ENCODE data around the gene CCNL2. TPM values are rescaled to one million over a fixed set of nuclear protein-coding genes. Genes with fewer than 3 reads are reported as not detected.

Gene CCNL2
- total and polyA plus RNA-seq, 2 of the 13 experiments (the other 11 are each of a cell fraction or from before 2014, with no cell fraction given) = 105 to 340 TPM

DNA sequence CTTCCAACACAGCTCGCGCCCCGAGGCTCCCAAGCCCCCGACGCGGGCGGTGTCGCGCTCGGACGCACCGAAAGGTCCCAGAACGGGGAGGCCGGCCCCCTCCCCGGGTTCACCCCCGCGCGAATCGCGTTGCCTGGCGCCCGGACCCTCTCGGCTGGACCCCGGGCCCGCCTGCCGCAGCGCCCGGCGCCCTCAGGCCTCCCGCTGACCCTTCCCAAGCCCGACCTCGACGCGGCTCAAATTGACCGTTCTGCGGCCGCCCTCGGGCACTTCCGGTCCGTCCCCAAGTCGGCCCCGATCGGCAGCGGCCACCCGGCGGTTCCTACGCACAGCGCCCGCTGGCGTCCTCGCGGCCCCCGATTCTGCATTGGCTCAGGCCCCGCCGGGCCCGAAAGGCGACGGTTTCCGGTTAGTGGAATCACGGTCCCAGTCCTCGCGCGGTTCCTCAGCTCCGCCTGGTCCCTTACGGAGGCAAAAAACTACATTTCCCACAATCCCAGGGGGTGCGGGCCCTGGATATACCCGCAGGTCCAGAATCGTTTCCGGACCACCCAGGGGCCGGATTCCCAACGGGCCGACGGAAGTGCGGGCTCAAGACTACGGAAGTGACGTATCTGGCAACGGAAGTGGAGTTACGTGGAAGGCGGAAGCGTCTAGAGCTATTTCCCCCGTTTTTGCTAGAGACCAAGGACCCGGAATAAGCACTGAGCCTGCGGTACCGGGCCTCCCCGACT lies 24.0 kb downstream of the CCNL2 start, which contains the start of gene AURKAIP1 (continued):
- TF ChIP-seq, protein P1, sequence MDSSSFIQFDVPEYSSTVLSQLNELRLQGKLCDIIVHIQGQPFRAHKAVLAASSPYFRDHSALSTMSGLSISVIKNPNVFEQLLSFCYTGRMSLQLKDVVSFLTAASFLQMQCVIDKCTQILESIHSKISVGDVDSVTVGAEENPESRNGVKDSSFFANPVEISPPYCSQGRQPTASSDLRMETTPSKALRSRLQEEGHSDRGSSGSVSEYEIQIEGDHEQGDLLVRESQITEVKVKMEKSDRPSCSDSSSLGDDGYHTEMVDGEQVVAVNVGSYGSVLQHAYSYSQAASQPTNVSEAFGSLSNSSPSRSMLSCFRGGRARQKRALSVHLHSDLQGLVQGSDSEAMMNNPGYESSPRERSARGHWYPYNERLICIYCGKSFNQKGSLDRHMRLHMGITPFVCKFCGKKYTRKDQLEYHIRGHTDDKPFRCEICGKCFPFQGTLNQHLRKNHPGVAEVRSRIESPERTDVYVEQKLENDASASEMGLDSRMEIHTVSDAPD (CRISPR knock-in tag; IDR thresholded peaks at IDR 0.05) = no peak; the same call in 1 of the 2 replicates
- TF ChIP-seq, protein P2, sequence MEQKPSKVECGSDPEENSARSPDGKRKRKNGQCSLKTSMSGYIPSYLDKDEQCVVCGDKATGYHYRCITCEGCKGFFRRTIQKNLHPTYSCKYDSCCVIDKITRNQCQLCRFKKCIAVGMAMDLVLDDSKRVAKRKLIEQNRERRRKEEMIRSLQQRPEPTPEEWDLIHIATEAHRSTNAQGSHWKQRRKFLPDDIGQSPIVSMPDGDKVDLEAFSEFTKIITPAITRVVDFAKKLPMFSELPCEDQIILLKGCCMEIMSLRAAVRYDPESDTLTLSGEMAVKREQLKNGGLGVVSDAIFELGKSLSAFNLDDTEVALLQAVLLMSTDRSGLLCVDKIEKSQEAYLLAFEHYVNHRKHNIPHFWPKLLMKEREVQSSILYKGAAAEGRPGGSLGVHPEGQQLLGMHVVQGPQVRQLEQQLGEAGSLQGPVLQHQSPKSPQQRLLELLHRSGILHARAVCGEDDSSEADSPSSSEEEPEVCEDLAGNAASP (CRISPR knock-in tag; IDR thresholded peaks at IDR 0.05; ENCODE audit: borderline replicate concordance) = peak; percentile 84
- TF ChIP-seq ZNF431 (CRISPR knock-in tag; IDR thresholded peaks at IDR 0.05; ENCODE audit: borderline replicate concordance, low read depth) (peak; percentile 67; the same call in 1 of the 2 replicates), SCMH1 (CRISPR knock-in tag; IDR thresholded peaks at IDR 0.05; ENCODE audit: borderline replicate concordance) (no peak), ARID2 (CRISPR knock-in tag; IDR thresholded peaks at IDR 0.05; ENCODE audit: borderline replicate concordance) (peak; percentile 22; the same call in 1 of the 2 replicates), FOXO1 (CRISPR knock-in tag; IDR thresholded peaks at IDR 0.05) (peak; percentile 70), ZBTB42 (CRISPR knock-in tag; IDR thresholded peaks at IDR 0.05) (peak; percentile 77; the same call in 1 of the 2 replicates), ZNF549 (CRISPR knock-in tag; IDR thresholded peaks at IDR 0.05) (no peak)
- TF ChIP-seq, protein P3, sequence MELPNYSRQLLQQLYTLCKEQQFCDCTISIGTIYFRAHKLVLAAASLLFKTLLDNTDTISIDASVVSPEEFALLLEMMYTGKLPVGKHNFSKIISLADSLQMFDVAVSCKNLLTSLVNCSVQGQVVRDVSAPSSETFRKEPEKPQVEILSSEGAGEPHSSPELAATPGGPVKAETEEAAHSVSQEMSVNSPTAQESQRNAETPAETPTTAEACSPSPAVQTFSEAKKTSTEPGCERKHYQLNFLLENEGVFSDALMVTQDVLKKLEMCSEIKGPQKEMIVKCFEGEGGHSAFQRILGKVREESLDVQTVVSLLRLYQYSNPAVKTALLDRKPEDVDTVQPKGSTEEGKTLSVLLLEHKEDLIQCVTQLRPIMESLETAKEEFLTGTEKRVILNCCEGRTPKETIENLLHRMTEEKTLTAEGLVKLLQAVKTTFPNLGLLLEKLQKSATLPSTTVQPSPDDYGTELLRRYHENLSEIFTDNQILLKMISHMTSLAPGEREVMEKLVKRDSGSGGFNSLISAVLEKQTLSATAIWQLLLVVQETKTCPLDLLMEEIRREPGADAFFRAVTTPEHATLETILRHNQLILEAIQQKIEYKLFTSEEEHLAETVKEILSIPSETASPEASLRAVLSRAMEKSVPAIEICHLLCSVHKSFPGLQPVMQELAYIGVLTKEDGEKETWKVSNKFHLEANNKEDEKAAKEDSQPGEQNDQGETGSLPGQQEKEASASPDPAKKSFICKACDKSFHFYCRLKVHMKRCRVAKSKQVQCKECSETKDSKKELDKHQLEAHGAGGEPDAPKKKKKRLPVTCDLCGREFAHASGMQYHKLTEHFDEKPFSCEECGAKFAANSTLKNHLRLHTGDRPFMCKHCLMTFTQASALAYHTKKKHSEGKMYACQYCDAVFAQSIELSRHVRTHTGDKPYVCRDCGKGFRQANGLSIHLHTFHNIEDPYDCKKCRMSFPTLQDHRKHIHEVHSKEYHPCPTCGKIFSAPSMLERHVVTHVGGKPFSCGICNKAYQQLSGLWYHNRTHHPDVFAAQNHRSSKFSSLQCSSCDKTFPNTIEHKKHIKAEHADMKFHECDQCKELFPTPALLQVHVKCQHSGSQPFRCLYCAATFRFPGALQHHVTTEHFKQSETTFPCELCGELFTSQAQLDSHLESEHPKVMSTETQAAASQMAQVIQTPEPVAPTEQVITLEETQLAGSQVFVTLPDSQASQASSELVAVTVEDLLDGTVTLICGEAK (IDR thresholded peaks at IDR 0.05) = peak; percentile 97
- TF ChIP-seq, protein P3 (CRISPR knock-in tag; IDR thresholded peaks at IDR 0.05) = peak; percentile 95
- TF ChIP-seq, protein P4, sequence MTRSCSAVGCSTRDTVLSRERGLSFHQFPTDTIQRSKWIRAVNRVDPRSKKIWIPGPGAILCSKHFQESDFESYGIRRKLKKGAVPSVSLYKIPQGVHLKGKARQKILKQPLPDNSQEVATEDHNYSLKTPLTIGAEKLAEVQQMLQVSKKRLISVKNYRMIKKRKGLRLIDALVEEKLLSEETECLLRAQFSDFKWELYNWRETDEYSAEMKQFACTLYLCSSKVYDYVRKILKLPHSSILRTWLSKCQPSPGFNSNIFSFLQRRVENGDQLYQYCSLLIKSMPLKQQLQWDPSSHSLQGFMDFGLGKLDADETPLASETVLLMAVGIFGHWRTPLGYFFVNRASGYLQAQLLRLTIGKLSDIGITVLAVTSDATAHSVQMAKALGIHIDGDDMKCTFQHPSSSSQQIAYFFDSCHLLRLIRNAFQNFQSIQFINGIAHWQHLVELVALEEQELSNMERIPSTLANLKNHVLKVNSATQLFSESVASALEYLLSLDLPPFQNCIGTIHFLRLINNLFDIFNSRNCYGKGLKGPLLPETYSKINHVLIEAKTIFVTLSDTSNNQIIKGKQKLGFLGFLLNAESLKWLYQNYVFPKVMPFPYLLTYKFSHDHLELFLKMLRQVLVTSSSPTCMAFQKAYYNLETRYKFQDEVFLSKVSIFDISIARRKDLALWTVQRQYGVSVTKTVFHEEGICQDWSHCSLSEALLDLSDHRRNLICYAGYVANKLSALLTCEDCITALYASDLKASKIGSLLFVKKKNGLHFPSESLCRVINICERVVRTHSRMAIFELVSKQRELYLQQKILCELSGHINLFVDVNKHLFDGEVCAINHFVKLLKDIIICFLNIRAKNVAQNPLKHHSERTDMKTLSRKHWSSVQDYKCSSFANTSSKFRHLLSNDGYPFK (CRISPR knock-in tag; IDR thresholded peaks at IDR 0.05; ENCODE audit: borderline replicate concordance) = peak; percentile 91; the same call in 1 of the 2 replicates
- TF ChIP-seq, protein P5, sequence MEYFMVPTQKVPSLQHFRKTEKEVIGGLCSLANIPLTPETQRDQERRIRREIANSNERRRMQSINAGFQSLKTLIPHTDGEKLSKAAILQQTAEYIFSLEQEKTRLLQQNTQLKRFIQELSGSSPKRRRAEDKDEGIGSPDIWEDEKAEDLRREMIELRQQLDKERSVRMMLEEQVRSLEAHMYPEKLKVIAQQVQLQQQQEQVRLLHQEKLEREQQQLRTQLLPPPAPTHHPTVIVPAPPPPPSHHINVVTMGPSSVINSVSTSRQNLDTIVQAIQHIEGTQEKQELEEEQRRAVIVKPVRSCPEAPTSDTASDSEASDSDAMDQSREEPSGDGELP (IDR thresholded peaks at IDR 0.05; ENCODE audit: borderline replicate concordance, low read depth) = peak; percentile 49; the same call in 1 of the 2 replicates
